ENCODE results near the gene COX15.

Gene COX15

DNA sequence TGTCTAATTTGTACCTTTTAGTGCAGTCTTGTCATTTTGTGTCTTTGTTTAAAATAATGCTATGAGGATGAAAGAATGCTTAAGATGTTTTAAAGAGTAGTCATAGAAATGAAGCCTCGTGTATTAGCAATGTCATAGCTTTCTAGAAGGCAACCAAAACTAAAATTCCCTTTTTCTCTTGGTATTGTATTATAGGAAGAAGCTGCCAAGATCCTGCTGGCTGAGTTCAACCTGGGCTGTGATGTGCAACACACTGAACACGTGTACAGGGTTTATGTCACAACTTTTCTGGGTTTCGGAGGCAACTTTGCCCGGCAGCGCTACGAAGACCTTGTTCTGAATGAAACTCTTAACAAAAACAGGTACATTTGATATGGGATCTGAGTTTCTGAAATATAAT, 36.2 kb downstream of the COX15 start:
- TF ChIP-seq FOXM1 (IDR thresholded peaks at IDR 0.05; ENCODE audit: borderline replicate concordance, low read depth) (no peak), ZBTB7A (IDR thresholded peaks at IDR 0.05; ENCODE audit: low read depth) (no peak), TEAD4 (IDR thresholded peaks at IDR 0.05) (no peak), CREB1 (IDR thresholded peaks at IDR 0.05; ENCODE audit: low read depth) (no peak), EGR1 (IDR thresholded peaks at IDR 0.05) (no peak), YY1 (IDR thresholded peaks at IDR 0.05; ENCODE audit: low read depth) (no peak), TCF12 (IDR thresholded peaks at IDR 0.05; ENCODE audit: low read depth) (no peak), TAF1 (IDR thresholded peaks at IDR 0.05; ENCODE audit: low read depth) (no peak), NFIC (IDR thresholded peaks at IDR 0.05) (no peak), EP300 (IDR thresholded peaks at IDR 0.05; ENCODE audit: borderline replicate concordance) (no peak), RAD21 (IDR thresholded peaks at IDR 0.05; ENCODE audit: low read depth) (no peak), CEBPB (IDR thresholded peaks at IDR 0.05) (no peak)
- TF ChIP-seq, protein P1, sequence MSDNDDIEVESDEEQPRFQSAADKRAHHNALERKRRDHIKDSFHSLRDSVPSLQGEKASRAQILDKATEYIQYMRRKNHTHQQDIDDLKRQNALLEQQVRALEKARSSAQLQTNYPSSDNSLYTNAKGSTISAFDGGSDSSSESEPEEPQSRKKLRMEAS (IDR thresholded peaks at IDR 0.05) = no peak
- TF ChIP-seq, protein P2, sequence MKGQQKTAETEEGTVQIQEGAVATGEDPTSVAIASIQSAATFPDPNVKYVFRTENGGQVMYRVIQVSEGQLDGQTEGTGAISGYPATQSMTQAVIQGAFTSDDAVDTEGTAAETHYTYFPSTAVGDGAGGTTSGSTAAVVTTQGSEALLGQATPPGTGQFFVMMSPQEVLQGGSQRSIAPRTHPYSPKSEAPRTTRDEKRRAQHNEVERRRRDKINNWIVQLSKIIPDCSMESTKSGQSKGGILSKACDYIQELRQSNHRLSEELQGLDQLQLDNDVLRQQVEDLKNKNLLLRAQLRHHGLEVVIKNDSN (IDR thresholded peaks at IDR 0.05) = no peak
- TF ChIP-seq, protein P3, sequence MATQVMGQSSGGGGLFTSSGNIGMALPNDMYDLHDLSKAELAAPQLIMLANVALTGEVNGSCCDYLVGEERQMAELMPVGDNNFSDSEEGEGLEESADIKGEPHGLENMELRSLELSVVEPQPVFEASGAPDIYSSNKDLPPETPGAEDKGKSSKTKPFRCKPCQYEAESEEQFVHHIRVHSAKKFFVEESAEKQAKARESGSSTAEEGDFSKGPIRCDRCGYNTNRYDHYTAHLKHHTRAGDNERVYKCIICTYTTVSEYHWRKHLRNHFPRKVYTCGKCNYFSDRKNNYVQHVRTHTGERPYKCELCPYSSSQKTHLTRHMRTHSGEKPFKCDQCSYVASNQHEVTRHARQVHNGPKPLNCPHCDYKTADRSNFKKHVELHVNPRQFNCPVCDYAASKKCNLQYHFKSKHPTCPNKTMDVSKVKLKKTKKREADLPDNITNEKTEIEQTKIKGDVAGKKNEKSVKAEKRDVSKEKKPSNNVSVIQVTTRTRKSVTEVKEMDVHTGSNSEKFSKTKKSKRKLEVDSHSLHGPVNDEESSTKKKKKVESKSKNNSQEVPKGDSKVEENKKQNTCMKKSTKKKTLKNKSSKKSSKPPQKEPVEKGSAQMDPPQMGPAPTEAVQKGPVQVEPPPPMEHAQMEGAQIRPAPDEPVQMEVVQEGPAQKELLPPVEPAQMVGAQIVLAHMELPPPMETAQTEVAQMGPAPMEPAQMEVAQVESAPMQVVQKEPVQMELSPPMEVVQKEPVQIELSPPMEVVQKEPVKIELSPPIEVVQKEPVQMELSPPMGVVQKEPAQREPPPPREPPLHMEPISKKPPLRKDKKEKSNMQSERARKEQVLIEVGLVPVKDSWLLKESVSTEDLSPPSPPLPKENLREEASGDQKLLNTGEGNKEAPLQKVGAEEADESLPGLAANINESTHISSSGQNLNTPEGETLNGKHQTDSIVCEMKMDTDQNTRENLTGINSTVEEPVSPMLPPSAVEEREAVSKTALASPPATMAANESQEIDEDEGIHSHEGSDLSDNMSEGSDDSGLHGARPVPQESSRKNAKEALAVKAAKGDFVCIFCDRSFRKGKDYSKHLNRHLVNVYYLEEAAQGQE (IDR thresholded peaks at IDR 0.05; ENCODE audit: low read depth) = no peak

DNA sequence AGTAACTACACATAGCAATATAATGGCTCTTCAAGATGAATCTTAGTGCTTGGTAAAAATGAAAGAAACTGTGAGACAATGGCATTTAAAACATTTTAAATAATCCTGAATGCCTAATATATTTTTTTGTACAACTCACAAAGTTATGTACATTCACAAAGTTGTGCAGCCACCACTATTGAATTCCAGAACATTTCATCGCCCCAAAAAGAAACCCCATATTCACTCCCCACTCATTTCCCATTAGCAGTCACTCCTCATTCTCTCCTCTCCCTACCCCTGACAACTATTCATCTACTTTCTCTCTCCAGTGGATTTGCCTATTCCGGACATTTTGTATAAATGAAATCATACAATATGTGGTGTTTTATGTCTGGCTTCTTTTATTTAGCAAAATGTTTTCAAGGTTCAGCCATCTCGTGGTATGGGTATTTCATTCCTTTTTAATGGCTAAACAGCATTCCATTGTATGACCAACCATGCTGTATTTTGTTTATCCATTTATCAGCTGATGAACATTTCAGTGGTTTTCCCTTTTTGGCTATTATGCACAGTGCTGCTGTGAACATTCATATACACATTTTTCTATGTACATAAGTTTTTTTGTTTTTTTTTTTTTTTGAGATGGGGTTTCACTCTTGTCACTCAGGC, 37.9 kb downstream of the COX15 start:
- TF ChIP-seq TEAD4 (IDR thresholded peaks at IDR 0.05) = no peak
- no peak for TF ChIP-seq EP300 (IDR thresholded peaks at IDR 0.05; ENCODE audit: borderline replicate concordance)
- no peak for TF ChIP-seq TCF12 (IDR thresholded peaks at IDR 0.05; ENCODE audit: low read depth)
- no peak for TF ChIP-seq YY1 (IDR thresholded peaks at IDR 0.05; ENCODE audit: low read depth)

DNA sequence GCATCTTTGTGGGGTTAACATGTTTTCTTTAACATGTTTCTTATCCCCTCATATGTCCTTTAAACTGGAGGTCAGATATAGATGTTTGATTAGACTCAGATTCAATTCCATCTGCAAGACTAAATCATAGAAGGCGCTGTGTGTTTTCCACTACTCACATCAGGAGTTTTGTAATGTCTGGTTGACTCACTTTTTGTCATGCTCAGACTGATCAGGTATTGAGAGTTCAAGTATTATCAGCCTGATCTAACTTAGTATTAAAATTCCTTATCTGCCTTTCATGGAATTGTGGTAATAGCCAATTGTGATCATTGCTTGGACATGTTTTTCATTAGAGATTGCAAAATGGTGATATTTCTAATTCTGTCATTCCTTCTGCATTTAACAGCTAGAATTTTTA, 42.5 kb downstream of the COX15 start:
- TF ChIP-seq, protein P1 (IDR thresholded peaks at IDR 0.05) = no peak
- TF ChIP-seq TEAD4 (IDR thresholded peaks at IDR 0.05) = no peak
- TF ChIP-seq TAF1 (IDR thresholded peaks at IDR 0.05; ENCODE audit: low read depth) = no peak
- no peak for TF ChIP-seq ZBTB7A (IDR thresholded peaks at IDR 0.05; ENCODE audit: low read depth)
- TF ChIP-seq CEBPB (IDR thresholded peaks at IDR 0.05) = no peak
- no peak for TF ChIP-seq EGR1 (IDR thresholded peaks at IDR 0.05)
- TF ChIP-seq, protein P2 (IDR thresholded peaks at IDR 0.05) = no peak
- TF ChIP-seq YY1 (IDR thresholded peaks at IDR 0.05; ENCODE audit: low read depth) = no peak
- no peak for TF ChIP-seq NFIC (IDR thresholded peaks at IDR 0.05)
- TF ChIP-seq, protein P3 (IDR thresholded peaks at IDR 0.05; ENCODE audit: low read depth) = no peak
- no peak for TF ChIP-seq EP300 (IDR thresholded peaks at IDR 0.05; ENCODE audit: borderline replicate concordance)
- no peak for TF ChIP-seq RAD21 (IDR thresholded peaks at IDR 0.05; ENCODE audit: low read depth)
- no peak for TF ChIP-seq CREB1 (IDR thresholded peaks at IDR 0.05; ENCODE audit: low read depth)
- TF ChIP-seq TCF12 (IDR thresholded peaks at IDR 0.05; ENCODE audit: low read depth) = no peak
- TF ChIP-seq FOXM1 (IDR thresholded peaks at IDR 0.05; ENCODE audit: borderline replicate concordance, low read depth) = no peak

DNA sequence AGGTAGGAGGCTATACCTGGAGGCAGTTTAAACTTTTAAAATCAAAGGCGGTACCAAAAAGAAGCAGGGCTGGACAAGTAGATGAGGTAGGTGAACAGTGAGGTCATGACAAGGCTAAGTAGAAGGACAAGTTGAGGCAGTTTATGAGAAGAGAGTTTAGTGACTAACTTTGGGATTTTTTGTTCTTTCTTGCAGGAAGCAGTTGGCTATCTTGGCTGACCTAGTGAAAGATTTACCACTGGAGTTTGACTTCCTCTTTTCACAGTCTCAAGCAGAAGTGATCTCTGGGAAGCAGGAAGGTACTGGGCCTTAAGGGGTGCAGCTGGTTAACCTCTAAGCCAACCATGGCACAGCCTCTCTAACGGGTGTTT, 46.3 kb downstream of the COX15 start:
- TF ChIP-seq TEAD4 (IDR thresholded peaks at IDR 0.05) (no peak), FOXM1 (IDR thresholded peaks at IDR 0.05; ENCODE audit: borderline replicate concordance, low read depth) (no peak), CREB1 (IDR thresholded peaks at IDR 0.05; ENCODE audit: low read depth) (no peak), EGR1 (IDR thresholded peaks at IDR 0.05) (no peak), ZBTB7A (IDR thresholded peaks at IDR 0.05; ENCODE audit: low read depth) (no peak), RAD21 (IDR thresholded peaks at IDR 0.05; ENCODE audit: low read depth) (no peak), EP300 (IDR thresholded peaks at IDR 0.05; ENCODE audit: borderline replicate concordance) (no peak), YY1 (IDR thresholded peaks at IDR 0.05; ENCODE audit: low read depth) (no peak), TCF12 (IDR thresholded peaks at IDR 0.05; ENCODE audit: low read depth) (no peak)
- TF ChIP-seq, protein P3 (IDR thresholded peaks at IDR 0.05; ENCODE audit: low read depth) = no peak

Data from Ishikawa (cell line).